ENCODE measurements around the gene FFAR1. TPM values are rescaled to one million over a fixed set of nuclear protein-coding genes. Genes with fewer than 3 reads are reported as not detected.

Gene FFAR1
- total and polyA plus RNA-seq, 2 donors (not counting 3 experiments of a cell fraction or from before 2014, with no cell fraction given), result not detected

- Histone ChIP-seq H3K79me2 (ENCODE audit: control insufficient read depth, insufficient read depth, low read length) (no peaks in the 10 kb centered on the region), H3K27me3 (ENCODE audit: control insufficient read depth in 2 of 2, insufficient read depth in 2 of 2, low read length in 2 of 2) (no peaks in the 10 kb centered on the region), H4K20me1 (replicated peaks; ENCODE audit: control insufficient read depth, extremely low read depth, insufficient read depth, low read length) (no peaks in the 10 kb centered on the region), H3K9me1 (replicated peaks; ENCODE audit: control insufficient read depth, extremely low read depth, insufficient read depth, low read length) (no peaks in the 10 kb centered on the region), H3K27ac (ENCODE audit: insufficient read depth, low read depth, low read length) (no peak overlapping the region), H3K9me3 (replicated peaks; ENCODE audit: control insufficient read depth, insufficient read depth, low read length) (no peaks in the 10 kb centered on the region), H3K36me3 (ENCODE audit: control insufficient read depth in 2 of 2, extremely low read depth in 1 of 2, insufficient read depth in 2 of 2, low read length in 2 of 2) (no peaks in the 10 kb centered on the region), H3K9ac (replicated peaks; ENCODE audit: extremely low read depth, insufficient read depth, low read length) (no peak overlapping the region), H3K4me3 (replicated peaks in 1 of 3; ENCODE audit: insufficient read depth in 1 of 3, low read depth in 1 of 3, low read length in 3 of 3) (no peak overlapping the region), H3K4me1 (ENCODE audit: control insufficient read depth, extremely low read depth, insufficient read depth, low read length) (no peaks in the 10 kb centered on the region), H3K4me2 (ENCODE audit: insufficient read depth, low read length) (no peak overlapping the region), H2AFZ (ENCODE audit: low read depth, low read length) (no peak overlapping the region)
- intact Hi-C loops (cut with micrococcal nuclease), result no loop called here
- TF ChIP-seq GATA2 (IDR thresholded peaks at IDR 0.05; ENCODE audit: insufficient read depth, insufficient read length, low read depth, low read length) (no peak), POLR2AphosphoS5 (IDR thresholded peaks at IDR 0.05; ENCODE audit: insufficient read depth, low read depth, low read length) (no peak), FOS (IDR thresholded peaks at IDR 0.05; ENCODE audit: borderline replicate concordance, insufficient read depth, low read length) (no peak), CTCF (IDR thresholded peaks at IDR 0.05; ENCODE audit: extremely low read depth in 1 of 2, insufficient read depth in 1 of 2, low read depth in 1 of 2, low read length in 2 of 2) (no peak), POLR2A (IDR thresholded peaks at IDR 0.05; ENCODE audit: low read depth, low read length) (no peak), MYC (IDR thresholded peaks at IDR 0.05; ENCODE audit: low read depth, low read length) (no peak), MAX (IDR thresholded peaks at IDR 0.05; ENCODE audit: insufficient read depth, insufficient read length) (no peak)
- ChIA-PET POLR2A (no interaction called here), CTCF (no interaction called here)
- DNase-seq (ENCODE audit: low read depth, low spot score) (no peak), FAIRE-seq (no peak)
- no TSS peak for BruUV-seq (replicated peaks)
- dilution Hi-C loops (cut with MboI; ENCODE audit: extremely low pct_ligation_motif_present, low sequenced_read_pairs), result no loop called here
Measured at GRCh38 chr19:35301961-35302360, 45.7 kb upstream of the FFAR1 start.
